ENCODE results near the gene TPSB2.

Gene TPSB2

DNA sequence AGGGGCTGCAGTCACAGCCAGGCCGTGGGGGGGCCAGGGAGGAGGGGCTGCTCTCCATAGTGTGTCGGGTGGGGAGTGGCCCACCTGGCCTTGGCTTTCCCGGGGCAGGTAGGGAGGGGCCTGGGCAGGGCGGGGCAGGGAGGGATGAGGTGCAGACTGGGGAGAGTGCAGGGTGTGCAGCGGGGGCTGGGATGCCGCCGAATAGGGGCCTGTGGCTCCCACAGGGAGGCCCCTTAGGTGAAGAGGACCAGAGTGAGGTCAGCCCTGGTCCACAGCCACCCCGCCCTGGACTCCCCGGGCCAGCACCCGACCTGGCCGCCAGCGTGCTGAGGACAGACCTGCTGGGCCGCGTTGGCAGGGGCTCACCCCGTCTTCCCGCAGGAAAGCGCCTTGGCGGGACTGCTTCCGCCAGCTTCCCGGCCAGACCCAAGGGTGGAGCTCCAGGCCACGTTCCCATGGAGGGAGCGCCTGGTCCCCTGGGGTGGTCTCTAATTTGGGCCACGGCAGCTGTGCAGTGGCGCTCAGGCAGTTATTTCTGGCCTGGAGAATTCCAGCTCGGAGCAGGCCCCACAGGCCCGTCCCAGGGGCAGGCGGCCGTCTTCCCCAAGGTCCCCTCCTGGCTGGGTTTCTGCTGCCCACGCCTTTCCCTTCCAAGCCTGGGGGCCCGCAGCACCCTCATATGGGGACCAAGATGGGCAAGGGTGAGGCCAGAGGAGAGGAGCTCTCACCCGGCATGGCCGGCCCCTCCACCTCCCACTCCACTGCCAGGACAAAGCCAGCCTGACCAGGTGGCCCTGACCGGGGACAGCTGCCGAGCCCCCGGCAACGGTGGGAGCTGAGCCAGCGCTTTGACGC lies 49.2 kb downstream of the TPSB2 start:
- no peak for DNase-seq
